Mammary epithelial cell (primary cell): ENCODE measurements around the gene P2RY8.

Experiments used
- EZH2 ChIP-seq: IDR thresholded peaks from 2 replicates; pipeline ENCODE4 v1.6.1; 2012; ENCODE audit warnings: low read length, inconsistent platforms, borderline replicate concordance
- TF ChIP-seq, protein P1 (sequence below), 2 donors: IDR thresholded peaks in 1 of 2; conservative IDR thresholded peaks in 1 of 2; 2 replicates each; pipeline ENCODE4 v1.5.1; 2011 to 2012; ENCODE audit warnings: inconsistent platforms in 2 of 2, low read length in 2 of 2, mild to moderate bottlenecking in 2 of 2, control low read depth in 1 of 2, low read depth in 1 of 2; ENCODE audit not compliant: insufficient read depth in 1 of 2; ENCODE audit errors: extremely low read depth in 1 of 2

DNA sequence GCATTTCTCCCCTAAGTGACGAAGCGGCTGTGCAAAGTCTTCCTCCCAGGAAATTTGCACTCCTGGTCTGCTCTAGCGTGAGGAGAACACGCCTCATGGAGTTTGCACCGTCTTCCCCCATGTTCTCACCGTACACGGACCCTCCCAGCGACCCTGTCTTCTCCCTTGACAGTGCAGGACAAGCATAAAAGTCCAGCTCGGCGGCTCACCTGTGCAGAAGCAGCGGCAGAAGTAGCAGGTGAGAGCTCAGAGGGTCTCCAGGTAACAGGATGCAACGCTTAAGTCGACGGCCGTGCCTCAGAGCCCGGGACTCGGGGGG, 314 bp downstream of the P2RY8 start:
- TF ChIP-seq, protein P1, sequence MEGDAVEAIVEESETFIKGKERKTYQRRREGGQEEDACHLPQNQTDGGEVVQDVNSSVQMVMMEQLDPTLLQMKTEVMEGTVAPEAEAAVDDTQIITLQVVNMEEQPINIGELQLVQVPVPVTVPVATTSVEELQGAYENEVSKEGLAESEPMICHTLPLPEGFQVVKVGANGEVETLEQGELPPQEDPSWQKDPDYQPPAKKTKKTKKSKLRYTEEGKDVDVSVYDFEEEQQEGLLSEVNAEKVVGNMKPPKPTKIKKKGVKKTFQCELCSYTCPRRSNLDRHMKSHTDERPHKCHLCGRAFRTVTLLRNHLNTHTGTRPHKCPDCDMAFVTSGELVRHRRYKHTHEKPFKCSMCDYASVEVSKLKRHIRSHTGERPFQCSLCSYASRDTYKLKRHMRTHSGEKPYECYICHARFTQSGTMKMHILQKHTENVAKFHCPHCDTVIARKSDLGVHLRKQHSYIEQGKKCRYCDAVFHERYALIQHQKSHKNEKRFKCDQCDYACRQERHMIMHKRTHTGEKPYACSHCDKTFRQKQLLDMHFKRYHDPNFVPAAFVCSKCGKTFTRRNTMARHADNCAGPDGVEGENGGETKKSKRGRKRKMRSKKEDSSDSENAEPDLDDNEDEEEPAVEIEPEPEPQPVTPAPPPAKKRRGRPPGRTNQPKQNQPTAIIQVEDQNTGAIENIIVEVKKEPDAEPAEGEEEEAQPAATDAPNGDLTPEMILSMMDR (conservative IDR thresholded peaks at IDR 0.05 in 1 of 2, IDR thresholded peaks at IDR 0.05 in 1 of 2; ENCODE audit: extremely low read depth in 1 of 2, insufficient read depth in 1 of 2, low read depth in 1 of 2, low read length in 2 of 2): no peak
- TF ChIP-seq EZH2: no peak
